Adrenal gland (tissue), 12 donors: ENCODE results near the gene RELN. TPM values are rescaled to one million over a fixed set of nuclear protein-coding genes. Genes with fewer than 3 reads are reported as not detected.

Source experiments
- DNase-seq, 7 donors: peaks; one replicate each; pipeline ENCODE4 v3.0.0-alpha.2; 2019 to 2020
- H3K27ac ChIP-seq, 5 donors: fragments of 200-600 bp; sonication (generic) in 4 of 5; 1 replicate in 3 of 5; 2 replicates in 2 of 5; pipeline versions ENCODE4 v1.5.1 to v1.8.0; 2016 to 2020; ENCODE audit warnings: mild to moderate bottlenecking in 1 of 5
- H3K27me3 ChIP-seq: fragments of 200-600 bp; 2 replicates; pipeline ENCODE4 v1.8.0; 2021
- H3K36me3 ChIP-seq, 2 donors: fragments of 200-600 bp; replicated peaks in 1 of 2; 1 replicate in 1 of 2; 2 replicates in 1 of 2; pipeline versions ENCODE4 v1.5.1 to v1.8.0; 2018 to 2022
- H3K4me1 ChIP-seq, 2 donors: fragments of 200-600 bp; replicated peaks in 1 of 2; 1 replicate in 1 of 2; 2 replicates in 1 of 2; pipeline versions ENCODE4 v1.5.1 to v1.8.0; 2018 to 2021
- H3K4me3 ChIP-seq, 4 donors: fragments of 200-600 bp; sonication (generic) in 3 of 4; one replicate each; pipeline ENCODE4 v1.5.1; 2016 to 2018
- H3K9me3 ChIP-seq, 3 donors: fragments of 200-600 bp; sonication (generic) in 1 of 3; replicated peaks in 1 of 3; 1 replicate in 2 of 3; 2 replicates in 1 of 3; pipeline versions ENCODE4 v1.5.1 to v1.8.0; 2016 to 2021
- POLR2A ChIP-seq, 2 donors: fragments of 450-650 bp; IDR thresholded peaks; one replicate each; pipeline ENCODE4 v1.6.1; 2017; ENCODE audit warnings: antibody characterized with exemption in 2 of 2, mild to moderate bottlenecking in 2 of 2, moderate library complexity in 1 of 2
- WGBS, 4 donors: extraction: QIAGEN DNeasy Blood & Tissue Kit in 2 of 4; methylation state at CpG; one replicate each; pipeline versions ENCODE4 v1.1.5 to v1.1.7; 2013 to 2017; 5-methylcytosine and 5-hydroxymethylcytosine counted together
- intact Hi-C, 2 donors: fragments of 100-400 bp; cut with DNase I; formaldehyde crosslinking; loops; one replicate each; pipeline versions ENCODE4 v1.14.1 to v1.15.0; 2022 to 2023
- polyA plus RNA-seq, 3 donors: library from polyadenylated mRNA; stranded (reverse); fragments of 200-250 nt in 2 of 3; fragments of 350-450 nt in 1 of 3; fragmentation: Illumina TruSeq in 1 of 3; extraction: RNeasy Lipid Tissue Mini Kit (QIAGEN cat#74804) in 1 of 3; gene quantifications; one replicate each; pipeline ENCODE4 v1.2.3, GENCODE V29; 2013 to 2014
- total RNA-seq, 9 donors: library from RNA; depleted of rRNA in 4 of 9; stranded (reverse); fragments of >200 nt in 4 of 9; fragments of 120-200 nt in 1 of 9; fragmentation: NEBNext Ultra II Directional in 1 of 9; extraction: Animal tissue kit (Norgen Biotek cat#: 25700) in 1 of 9; gene quantifications; one replicate each; pipeline versions ENCODE4 v1.1.0 to v1.2.4, GENCODE V29; 2013 to 2023
- TF ChIP-seq, protein P1 (sequence below), 6 experiments: fragments of 450-650 bp in 4 of 6; fragments of 200-600 bp in 2 of 6; sonication (generic) in 1 of 6; IDR thresholded peaks; 1 replicate in 5 of 6; 2 replicates in 1 of 6; pipeline versions ENCODE4 v1.5.1 to v1.8.0; 2016 to 2021; ENCODE audit warnings: antibody characterized with exemption in 6 of 6, mild to moderate bottlenecking in 2 of 6, moderate library complexity in 1 of 6
- donor health status: healthy with polysubstance abuse.
- donor health status: Bipolar disorder and iron deficiency.
- donor health status: DM: yes; HTN: yes; CAD: no.
- donor health status: DM: no; HTN: no; CAD: no.
- donor health status: DM: no; HTN: no; CAD: no.
- donor health status: DM: yes; HTN: yes; CAD: no.

RELN gene
- total and polyA plus RNA-seq, 12 donors = 0.88 to 7.9 (median 2.3) TPM

- no peaks in the 10 kb centered on the region for H3K4me1 ChIP-seq
- intact Hi-C loops = no loop called here
- TF ChIP-seq POLR2A (IDR thresholded peaks at IDR 0.05) = no peak
Measured at GRCh38 chr7:103796327-103796962, 193.0 kb downstream of the RELN start.

GRCh38 chr7:103795787-103796186 lies 193.7 kb downstream of the RELN start:
- no peaks in the 10 kb centered on the region for H3K27me3 ChIP-seq
- no peaks in the 10 kb centered on the region for H3K4me1 ChIP-seq
- TF ChIP-seq, protein P1, sequence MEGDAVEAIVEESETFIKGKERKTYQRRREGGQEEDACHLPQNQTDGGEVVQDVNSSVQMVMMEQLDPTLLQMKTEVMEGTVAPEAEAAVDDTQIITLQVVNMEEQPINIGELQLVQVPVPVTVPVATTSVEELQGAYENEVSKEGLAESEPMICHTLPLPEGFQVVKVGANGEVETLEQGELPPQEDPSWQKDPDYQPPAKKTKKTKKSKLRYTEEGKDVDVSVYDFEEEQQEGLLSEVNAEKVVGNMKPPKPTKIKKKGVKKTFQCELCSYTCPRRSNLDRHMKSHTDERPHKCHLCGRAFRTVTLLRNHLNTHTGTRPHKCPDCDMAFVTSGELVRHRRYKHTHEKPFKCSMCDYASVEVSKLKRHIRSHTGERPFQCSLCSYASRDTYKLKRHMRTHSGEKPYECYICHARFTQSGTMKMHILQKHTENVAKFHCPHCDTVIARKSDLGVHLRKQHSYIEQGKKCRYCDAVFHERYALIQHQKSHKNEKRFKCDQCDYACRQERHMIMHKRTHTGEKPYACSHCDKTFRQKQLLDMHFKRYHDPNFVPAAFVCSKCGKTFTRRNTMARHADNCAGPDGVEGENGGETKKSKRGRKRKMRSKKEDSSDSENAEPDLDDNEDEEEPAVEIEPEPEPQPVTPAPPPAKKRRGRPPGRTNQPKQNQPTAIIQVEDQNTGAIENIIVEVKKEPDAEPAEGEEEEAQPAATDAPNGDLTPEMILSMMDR (IDR thresholded peaks at IDR 0.05) = no peak
- no peak for TF ChIP-seq POLR2A (IDR thresholded peaks at IDR 0.05)
- peaks cover 0 to 4% (median 0%) of the 10 kb centered on the region in 3 donors for H3K9me3 ChIP-seq
- intact Hi-C loops = no loop called here
- DNase-seq = no peak
- no peak overlapping the region for H3K4me3 ChIP-seq
- H3K27ac ChIP-seq = no peak overlapping the region
- no peaks in the 10 kb centered on the region for H3K36me3 ChIP-seq

More at GRCh38 chr7:103796327-103796962, 193.0 kb downstream of the RELN start:
- Histone ChIP-seq H3K27me3 (no peaks in the 10 kb centered on the region), H3K4me3 (no peak overlapping the region), H3K27ac (no peak overlapping the region), H3K36me3 (no peaks in the 10 kb centered on the region), H3K9me3 (peaks cover 0 to 4% (median 0%) of the 10 kb centered on the region in 3 donors)
- no peak for DNase-seq
- 89 to 92% (median 89%) methylated on average over 7 of the region's 7 CpGs for WGBS, 4 donors

DNA sequence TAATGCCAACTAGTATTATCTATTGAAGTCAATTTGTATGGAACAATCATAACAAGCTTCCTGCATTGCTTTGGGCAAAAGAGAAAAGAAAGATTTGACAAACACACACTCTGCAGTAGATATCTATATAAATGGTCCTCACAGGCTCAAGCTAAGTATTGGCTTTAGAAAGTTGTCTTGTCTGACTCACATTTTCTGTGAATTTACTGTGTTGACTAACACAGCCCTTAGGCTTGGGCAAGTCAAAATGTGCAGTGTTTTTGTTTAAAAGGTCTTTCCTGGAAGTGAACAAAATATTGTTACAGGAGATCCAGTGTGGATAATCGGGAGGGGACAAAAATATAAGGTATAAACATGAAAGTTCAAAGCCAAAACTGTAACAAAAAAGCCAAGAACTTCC lies 194.4 kb downstream of the RELN start:
- H3K36me3 ChIP-seq = no peaks in the 10 kb centered on the region
- no peaks in the 10 kb centered on the region for H3K4me1 ChIP-seq
- intact Hi-C loops = no loop called here
- WGBS, 4 donors = 46 to 64% (median 55%) methylated on average over 1 of the region's 1 CpG
- H3K27me3 ChIP-seq = no peaks in the 10 kb centered on the region
- no peak overlapping the region for H3K4me3 ChIP-seq
- H3K9me3 ChIP-seq = peaks cover 0 to 4% (median 0%) of the 10 kb centered on the region in 3 donors
- DNase-seq = no peak
- TF ChIP-seq, protein P1 (IDR thresholded peaks at IDR 0.05) = no peak
- no peak for TF ChIP-seq POLR2A (IDR thresholded peaks at IDR 0.05)
- no peak overlapping the region for H3K27ac ChIP-seq

- intact Hi-C loops = no loop called here
- no peak for TF ChIP-seq POLR2A (IDR thresholded peaks at IDR 0.05)
- no peak for DNase-seq
- Histone ChIP-seq H3K27me3 (no peaks in the 10 kb centered on the region), H3K9me3 (peaks cover 0 to 4% (median 0%) of the 10 kb centered on the region in 3 donors), H3K4me3 (no peak overlapping the region), H3K4me1 (no peaks in the 10 kb centered on the region), H3K36me3 (no peaks in the 10 kb centered on the region), H3K27ac (no peak overlapping the region)
- 64 to 95% (median 73%) methylated on average over 1 of the region's 1 CpG for WGBS, 4 donors
Measured at GRCh38 chr7:103794424-103794823, 195.0 kb downstream of the RELN start.

DNA sequence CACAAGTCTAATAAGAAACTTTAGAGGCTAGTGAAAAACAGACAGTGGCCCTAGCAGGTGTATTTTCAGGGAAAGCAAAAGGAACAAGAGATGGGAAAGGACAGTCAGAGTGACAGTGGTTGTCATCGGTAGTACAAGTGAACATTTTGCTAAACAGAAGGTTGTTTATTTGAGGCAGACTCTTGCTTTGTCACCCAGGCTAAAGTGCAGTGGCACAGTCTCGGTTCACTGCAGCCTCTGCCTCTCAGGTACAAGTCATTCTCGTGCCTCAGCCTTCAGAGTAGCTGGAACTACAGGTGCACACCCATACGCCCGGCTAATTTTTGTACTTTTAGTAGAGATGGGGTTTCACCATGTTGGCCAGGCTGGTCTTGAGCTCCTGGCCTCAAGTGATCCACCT lies 195.8 kb downstream of the RELN start:
- no peak for DNase-seq
- H3K4me3 ChIP-seq = no peak overlapping the region
- H3K27ac ChIP-seq = no peak overlapping the region
- intact Hi-C loops = no loop called here
- H3K36me3 ChIP-seq = no peaks in the 10 kb centered on the region
- H3K4me1 ChIP-seq = no peaks in the 10 kb centered on the region
- H3K27me3 ChIP-seq = no peaks in the 10 kb centered on the region
- peaks cover 0 to 4% (median 0%) of the 10 kb centered on the region in 3 donors for H3K9me3 ChIP-seq
- 80 to 83% (median 82%) methylated on average over 5 of the region's 5 CpGs for WGBS, 4 donors
- no peak for TF ChIP-seq POLR2A (IDR thresholded peaks at IDR 0.05)
- TF ChIP-seq, protein P1 (IDR thresholded peaks at IDR 0.05) = no peak
